HG03196 (cell line): ENCODE results near the gene IL1A.

Experiments used
- ATAC-seq: cut with Tn5 transposase; IDR thresholded peaks from one replicate; pipeline ENCODE4 v1.9.1; 2021; ENCODE audit not compliant: unreplicated experiment

Gene IL1A

GRCh38 chr2:112793449-112793978, 9.2 kb upstream of the IL1A start:
- ATAC-seq, result no peak

GRCh38 chr2:112792419-112792818, 8.1 kb upstream of the IL1A start:
- ATAC-seq, result no peak

- no peak for ATAC-seq
Observed at GRCh38 chr2:112791693-112792230, 7.5 kb upstream of the IL1A start.

- ATAC-seq, result no peak
Observed at GRCh38 chr2:112791019-112791418, 6.7 kb upstream of the IL1A start.

- ATAC-seq, result no peak
Observed at GRCh38 chr2:112790305-112790704, 6.0 kb upstream of the IL1A start.

- ATAC-seq, result no peak
Observed at GRCh38 chr2:112789186-112789585, 4.9 kb upstream of the IL1A start.

GRCh38 chr2:112788653-112789052, 4.4 kb upstream of the IL1A start:
- no peak for ATAC-seq

- ATAC-seq, result no peak
Observed at GRCh38 chr2:112787729-112788393, 3.6 kb upstream of the IL1A start.

- no peak for ATAC-seq
Observed at GRCh38 chr2:112787294-112787693, 3.0 kb upstream of the IL1A start.

GRCh38 chr2:112783187-112783714, 1.0 kb downstream of the IL1A start:
- no peak for ATAC-seq

- peak; percentile 72 for ATAC-seq
Observed at GRCh38 chr2:112782234-112782799, 2.0 kb downstream of the IL1A start.

GRCh38 chr2:112779598-112779997, 4.7 kb downstream of the IL1A start:
- ATAC-seq, result no peak

GRCh38 chr2:112777036-112777435, 7.3 kb downstream of the IL1A start:
- no peak for ATAC-seq

- no peak for ATAC-seq
Observed at GRCh38 chr2:112776113-112776512, 8.2 kb downstream of the IL1A start.

- no peak for ATAC-seq
Observed at GRCh38 chr2:112774536-112775285, 9.6 kb downstream of the IL1A start.

- no peak for ATAC-seq
Observed at GRCh38 chr2:112773556-112773955, 10.7 kb downstream of the IL1A start.

- no peak for ATAC-seq
Observed at GRCh38 chr2:112772911-112773475, 11.3 kb downstream of the IL1A start.

- ATAC-seq, result no peak
Observed at GRCh38 chr2:112772322-112772721, 12.0 kb downstream of the IL1A start.

GRCh38 chr2:112768432-112768831, 15.9 kb downstream of the IL1A start:
- no peak for ATAC-seq

- no peak for ATAC-seq
Observed at GRCh38 chr2:112767693-112768330, 16.5 kb downstream of the IL1A start.

- ATAC-seq, result no peak
Observed at GRCh38 chr2:112765251-112765650, 19.0 kb downstream of the IL1A start.
